Kidney (tissue), 14 donors: Measurements from ENCODE around the gene SPACA9. TPM values are rescaled to one million over a fixed set of nuclear protein-coding genes. Genes with fewer than 3 reads are reported as not detected.

Source experiments
- DNase-seq, 5 donors: peaks; one replicate each; pipeline ENCODE4 v3.0.0-alpha.2; 2013 to 2020
- FAIRE-seq: peaks from 2 replicates; lab custom pipeline; 2012; peaks lifted over from hg19 to GRCh38; lab: Jason Lieb, UNC
- H3K27ac ChIP-seq, 2 donors: one replicate each; pipeline ENCODE4 v1.7.0; 2013; ENCODE audit warnings: low read depth in 2 of 2, low read length in 2 of 2, inconsistent platforms in 1 of 2
- H3K27me3 ChIP-seq: one replicate; pipeline ENCODE4 v1.7.1; 2013; ENCODE audit warnings: low read length, inconsistent platforms; ENCODE audit not compliant: control insufficient read depth, insufficient read depth
- H3K36me3 ChIP-seq, 3 donors: one replicate each; pipeline versions ENCODE4 v1.7.0 to v1.7.1; 2013; ENCODE audit warnings: low read length in 3 of 3, control low read depth in 1 of 3, inconsistent platforms in 1 of 3; ENCODE audit not compliant: insufficient read depth in 3 of 3, control insufficient read depth in 2 of 3
- H3K4me1 ChIP-seq, 3 donors: one replicate each; pipeline versions ENCODE4 v1.7.0 to v1.7.1; 2013; ENCODE audit warnings: low read length in 3 of 3, inconsistent platforms in 1 of 3, low read depth in 1 of 3; ENCODE audit not compliant: control insufficient read depth in 2 of 3, insufficient read depth in 2 of 3
- H3K4me3 ChIP-seq, 3 donors: one replicate each; pipeline versions ENCODE4 v1.7.0 to v1.8.1; 2013; ENCODE audit warnings: low read length in 3 of 3, control low read depth in 1 of 3, inconsistent platforms in 1 of 3
- H3K9ac ChIP-seq, 3 donors: one replicate each; pipeline versions ENCODE4 v1.7.0 to v1.7.1; 2013; ENCODE audit warnings: low read length in 3 of 3, control low read depth in 1 of 3, inconsistent platforms in 1 of 3
- H3K9me3 ChIP-seq, 3 donors: one replicate each; pipeline versions ENCODE4 v1.7.0 to v1.7.1; 2013; ENCODE audit warnings: low read length in 3 of 3, control low read depth in 1 of 3, inconsistent platforms in 1 of 3; ENCODE audit not compliant: control insufficient read depth in 2 of 3, insufficient read depth in 1 of 3
- CTCF ChIP-seq: IDR thresholded peaks from 3 replicates; pipeline ENCODE4 v1.5.1; 2012; ENCODE audit warnings: mild to moderate bottlenecking, moderate library complexity, borderline replicate concordance; ENCODE audit not compliant: insufficient read depth; ENCODE audit errors: extremely low read depth
- intact Hi-C: fragments of 100-400 bp; cut with DNase I; formaldehyde crosslinking; loops from one replicate; pipeline ENCODE4 v1.11.1; 2022
- polyA plus RNA-seq: library from polyadenylated mRNA; stranded (reverse); fragments of 350-450 nt; fragmentation: Illumina TruSeq; extraction: RNeasy Lipid Tissue Mini Kit (QIAGEN cat#74804); gene quantifications from one replicate; pipeline ENCODE4 v1.2.3, GENCODE V29; 2014; ENCODE audit warnings: low read depth, low replicate concordance; ENCODE audit not compliant: insufficient read depth
- total RNA-seq: library from RNA; stranded (reverse); fragmentation: NEBNext Ultra II Directional; extraction: Animal tissue kit (Norgen Biotek cat#: 25700); gene quantifications from one replicate; pipeline ENCODE4 v1.2.1, GENCODE V29; 2021
- donor health status: control.
- donor health status: control.
- donor health status: control.
- donor health status: control.
- donor health status: control.
- donor health status: DM: yes; HTN: yes; CAD: no.
- donor health status: Normal renal cell carcinoma (clear cell type).

Gene SPACA9
- total and polyA plus RNA-seq, 2 donors from 2014 or later: 8.7 to 17.1 TPM

- Histone ChIP-seq H3K4me1 (no peaks in the 10 kb centered on the region), H3K36me3 (no peaks in the 10 kb centered on the region), H3K4me3 (no peak overlapping the region), H3K9me3 (no peaks in the 10 kb centered on the region), H3K27ac (no peak overlapping the region), H3K27me3 (no peaks in the 10 kb centered on the region), H3K9ac (no peak overlapping the region)
- no peak for DNase-seq
- no peak for TF ChIP-seq CTCF
- intact Hi-C loops: no loop called here
- FAIRE-seq: no peak
These were observed 44.4 kb upstream of the SPACA9 start for GRCh38 chr9:132834343-132834742.

- no peak for FAIRE-seq
- Histone ChIP-seq H3K4me3 (no peak overlapping the region), H3K4me1 (no peaks in the 10 kb centered on the region), H3K27me3 (no peaks in the 10 kb centered on the region), H3K36me3 (no peaks in the 10 kb centered on the region), H3K27ac (no peak overlapping the region), H3K9ac (no peak overlapping the region), H3K9me3 (no peaks in the 10 kb centered on the region)
- intact Hi-C loops: no loop called here
- DNase-seq: no peak
- TF ChIP-seq CTCF: no peak
These were observed 41.0 kb upstream of the SPACA9 start for GRCh38 chr9:132837501-132838286.

- no peak for TF ChIP-seq CTCF
- H3K36me3 ChIP-seq: no peaks in the 10 kb centered on the region
- no peaks in the 10 kb centered on the region for H3K27me3 ChIP-seq
- intact Hi-C loops: no loop called here
- H3K9ac ChIP-seq: no peak overlapping the region
- no peak for DNase-seq
- H3K4me3 ChIP-seq: no peak overlapping the region
- H3K27ac ChIP-seq: no peak overlapping the region
- H3K4me1 ChIP-seq: no peaks in the 10 kb centered on the region
- no peaks in the 10 kb centered on the region for H3K9me3 ChIP-seq
- no peak for FAIRE-seq
These were observed 40.4 kb upstream of the SPACA9 start for GRCh38 chr9:132838291-132838690.
